A673 (cell line): Measurements from ENCODE around the gene SLC36A3. TPM values are rescaled to one million over a fixed set of nuclear protein-coding genes. Genes with fewer than 3 reads are reported as not detected.

ENCODE experiments used
- BruUV-seq: library from RNA; stranded (reverse); fragments of 400-500 nt; replicated peaks from 2 replicates; lab custom pipeline; 2021; lab: Mats Ljungman, UMichigan
- CTCF ChIA-PET: fragments of 300-600 bp; sonication (Branson Sonifier 250); formaldehyde crosslinking; loops from one replicate; lab custom pipeline; 2022; ENCODE audit warnings: antibody characterized with exemption; lab: Charles Lee
- POLR2A ChIA-PET: fragments of 300-600 bp; sonication (Branson Sonifier 250); formaldehyde crosslinking; loops from one replicate; lab custom pipeline; 2022; ENCODE audit warnings: antibody characterized with exemption; ENCODE audit not compliant: low non-redundant PET; lab: Charles Lee
- DNase-seq: peaks from one replicate; pipeline ENCODE4 v3.0.0-alpha.2; 2015; ENCODE audit warnings: low spot score
- H3K27ac ChIP-seq: fragments of 200-600 bp; sonication (generic); 2 replicates; pipeline ENCODE4 v1.5.1; 2016; ENCODE audit warnings: mixed run types, low read depth, mild to moderate bottlenecking, mixed read lengths, antibody characterized with exemption, low read length; ENCODE audit not compliant: poor library complexity, severe bottlenecking
- H3K27me3 ChIP-seq: fragments of 200-600 bp; sonication (generic); replicated peaks from 2 replicates; pipeline ENCODE4 v1.6.1; 2017; ENCODE audit warnings: mixed run types, low read depth, mild to moderate bottlenecking, mixed read lengths, antibody characterized with exemption, low read length; ENCODE audit not compliant: insufficient read depth, poor library complexity
- H3K36me3 ChIP-seq: fragments of 200-600 bp; sonication (generic); 2 replicates; pipeline ENCODE4 v1.6.1; 2016; ENCODE audit warnings: mixed run types, mild to moderate bottlenecking, mixed read lengths, antibody characterized with exemption, low read length; ENCODE audit not compliant: insufficient read depth, poor library complexity, severe bottlenecking
- H3K4me1 ChIP-seq: fragments of 200-600 bp; sonication (generic); 2 replicates; pipeline ENCODE4 v1.6.1; 2017; ENCODE audit warnings: mixed run types, mild to moderate bottlenecking, mixed read lengths, antibody characterized with exemption, low read length; ENCODE audit not compliant: insufficient read depth, poor library complexity, severe bottlenecking
- H3K4me3 ChIP-seq: fragments of 200-600 bp; sonication (generic); 2 replicates; pipeline ENCODE4 v1.5.1; 2016; ENCODE audit warnings: low read depth, mixed run types, mild to moderate bottlenecking, mixed read lengths, low read length; ENCODE audit not compliant: poor library complexity, severe bottlenecking
- H3K9me3 ChIP-seq: fragments of 200-600 bp; sonication (generic); 2 replicates; pipeline ENCODE4 v1.6.1; 2016; ENCODE audit warnings: mixed run types, low read depth, mild to moderate bottlenecking, mixed read lengths, antibody characterized with exemption, low read length; ENCODE audit not compliant: poor library complexity, severe bottlenecking
- EZH2 ChIP-seq: fragments of 200-600 bp; sonication (generic); IDR thresholded peaks from 2 replicates; pipeline ENCODE4 v1.6.1; 2017; ENCODE audit warnings: borderline replicate concordance, low read depth, mild to moderate bottlenecking, mixed read lengths, antibody characterized with exemption, low read length; ENCODE audit not compliant: poor library complexity, severe bottlenecking
- intact Hi-C: fragments of 100-400 bp; cut with micrococcal nuclease; formaldehyde crosslinking; loops from one replicate; pipeline ENCODE4 v1.10.0; 2022; ENCODE audit not compliant: unreplicated experiment
- total RNA-seq: library from RNA; stranded (reverse); gene quantifications from 2 replicates; pipeline ENCODE4 v1.2.3, GENCODE V29; 2021
- TF ChIP-seq, protein P1 (sequence below): fragments of 300-800, 200-600 bp; sonication (generic); conservative IDR thresholded peaks from 2 replicates; pipeline ENCODE4 v1.5.1; 2017; ENCODE audit warnings: low read depth, mild to moderate bottlenecking, antibody characterized with exemption, low read length, moderate library complexity, mixed read lengths

Gene SLC36A3
- total RNA-seq, 1 experiment from 2014 or later = not detected

DNA sequence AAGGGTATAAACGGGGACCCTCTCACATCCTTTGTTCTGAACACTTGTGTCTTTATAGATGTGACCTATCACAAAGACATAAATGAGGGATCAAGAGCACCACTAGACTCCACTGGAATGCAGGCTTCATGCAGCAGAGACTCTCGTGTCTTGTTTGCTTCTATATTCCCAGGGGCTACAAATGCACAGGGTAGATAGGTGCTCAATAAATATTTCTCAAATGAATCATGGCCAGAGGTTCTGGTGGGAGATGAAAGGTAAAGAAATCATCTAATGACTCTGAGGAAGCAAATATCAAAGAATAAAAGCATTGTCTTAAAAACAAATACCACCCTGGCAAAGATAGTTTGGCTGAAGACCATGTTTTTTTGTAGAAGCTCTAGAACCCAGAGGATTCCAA lies 6.6 kb downstream of the SLC36A3 start:
- Histone ChIP-seq H3K4me3 (no peak overlapping the region), H3K4me1 (no peaks in the 10 kb centered on the region), H3K36me3 (no peaks in the 10 kb centered on the region), H3K27me3 (peaks cover 5% of the 10 kb centered on the region), H3K9me3 (no peaks in the 10 kb centered on the region), H3K27ac (no peak overlapping the region)
- ChIA-PET POLR2A (no interaction called here), CTCF (no interaction called here)
- no peak for DNase-seq
- BruUV-seq = no TSS peak
- intact Hi-C loops = no loop called here
- no peak for TF ChIP-seq EZH2
- TF ChIP-seq, protein P1, sequence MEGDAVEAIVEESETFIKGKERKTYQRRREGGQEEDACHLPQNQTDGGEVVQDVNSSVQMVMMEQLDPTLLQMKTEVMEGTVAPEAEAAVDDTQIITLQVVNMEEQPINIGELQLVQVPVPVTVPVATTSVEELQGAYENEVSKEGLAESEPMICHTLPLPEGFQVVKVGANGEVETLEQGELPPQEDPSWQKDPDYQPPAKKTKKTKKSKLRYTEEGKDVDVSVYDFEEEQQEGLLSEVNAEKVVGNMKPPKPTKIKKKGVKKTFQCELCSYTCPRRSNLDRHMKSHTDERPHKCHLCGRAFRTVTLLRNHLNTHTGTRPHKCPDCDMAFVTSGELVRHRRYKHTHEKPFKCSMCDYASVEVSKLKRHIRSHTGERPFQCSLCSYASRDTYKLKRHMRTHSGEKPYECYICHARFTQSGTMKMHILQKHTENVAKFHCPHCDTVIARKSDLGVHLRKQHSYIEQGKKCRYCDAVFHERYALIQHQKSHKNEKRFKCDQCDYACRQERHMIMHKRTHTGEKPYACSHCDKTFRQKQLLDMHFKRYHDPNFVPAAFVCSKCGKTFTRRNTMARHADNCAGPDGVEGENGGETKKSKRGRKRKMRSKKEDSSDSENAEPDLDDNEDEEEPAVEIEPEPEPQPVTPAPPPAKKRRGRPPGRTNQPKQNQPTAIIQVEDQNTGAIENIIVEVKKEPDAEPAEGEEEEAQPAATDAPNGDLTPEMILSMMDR = no peak

DNA sequence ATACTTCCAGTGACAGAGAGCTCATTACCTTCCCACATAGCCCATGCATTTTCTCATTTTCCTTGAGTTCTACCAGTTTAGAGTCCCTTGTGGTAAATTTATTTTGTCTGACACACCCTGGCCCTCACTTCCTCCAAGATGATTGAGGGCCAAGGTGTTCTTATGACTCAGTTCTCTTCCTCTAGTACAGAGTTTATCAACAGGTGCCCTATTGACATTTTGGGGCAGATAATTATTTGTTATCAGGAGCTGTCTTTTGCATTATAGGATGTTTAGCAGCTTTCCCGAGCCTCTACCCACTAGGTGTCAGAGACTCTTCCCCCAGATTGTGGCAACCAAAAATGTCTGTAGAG lies 7.1 kb downstream of the SLC36A3 start:
- no peaks in the 10 kb centered on the region for H3K9me3 ChIP-seq
- CTCF ChIA-PET = no interaction called here
- BruUV-seq = no TSS peak
- TF ChIP-seq, protein P1 = no peak
- TF ChIP-seq EZH2 = no peak
- DNase-seq = no peak
- no peak overlapping the region for H3K27ac ChIP-seq
- no peaks in the 10 kb centered on the region for H3K4me1 ChIP-seq
- H3K27me3 ChIP-seq = peaks cover 3% of the 10 kb centered on the region
- POLR2A ChIA-PET = no interaction called here
- intact Hi-C loops = no loop called here
- no peak overlapping the region for H3K4me3 ChIP-seq
- H3K36me3 ChIP-seq = no peaks in the 10 kb centered on the region

DNA sequence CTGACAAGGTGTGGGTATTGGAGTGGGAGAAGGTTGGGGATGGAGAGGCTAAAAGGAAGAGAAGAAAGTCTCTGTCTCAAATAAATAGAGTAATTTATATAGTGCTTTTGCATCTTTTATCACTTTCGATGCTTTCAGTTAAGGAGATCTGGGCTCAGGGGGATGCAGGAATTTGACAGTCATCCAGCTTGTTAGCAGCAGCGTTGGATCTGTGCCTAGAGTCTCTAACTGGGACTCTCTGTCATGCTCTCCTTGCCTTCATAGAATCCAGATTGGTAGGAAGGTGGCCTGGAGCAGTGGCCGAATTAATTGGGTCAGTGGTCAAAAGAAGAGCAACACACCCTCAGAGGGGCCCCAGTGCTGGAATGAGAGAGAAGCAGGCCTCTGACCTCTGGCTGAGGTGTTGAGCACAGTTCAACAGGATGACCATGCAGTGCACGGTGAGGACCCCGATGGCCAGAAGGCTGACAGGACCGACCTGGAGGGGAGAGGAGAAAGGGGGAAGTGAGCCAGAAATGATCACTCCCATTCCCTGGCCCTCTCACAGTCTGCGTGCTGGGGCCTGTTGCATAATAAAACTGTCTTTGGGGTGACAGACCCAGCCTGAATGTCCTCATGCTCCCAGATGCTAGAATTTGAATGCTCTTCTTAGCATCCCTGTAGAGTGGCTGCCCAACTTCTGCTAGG lies 7.6 kb downstream of the SLC36A3 start:
- Histone ChIP-seq H3K27ac (no peak overlapping the region), H3K27me3 (peaks cover 3% of the 10 kb centered on the region), H3K4me3 (no peak overlapping the region), H3K36me3 (no peaks in the 10 kb centered on the region), H3K9me3 (no peaks in the 10 kb centered on the region), H3K4me1 (no peaks in the 10 kb centered on the region)
- TF ChIP-seq EZH2 = no peak
- TF ChIP-seq, protein P1 = no peak
- no TSS peak for BruUV-seq
- no peak for DNase-seq
- POLR2A ChIA-PET = no interaction called here
- intact Hi-C loops = no loop called here
- CTCF ChIA-PET = no interaction called here
